ENCODE results near the gene C1QBP.

C1QBP gene

GRCh38 chr17:5438716-5439445 is at the start of gene C1QBP:
C1QBP (minus strand) TSS chr17:5439155; CDS start chr17:5439073, 82 bp downstream.
- Histone ChIP-seq H3K27ac (ENCODE audit: low read length) (peak within 1 kb of the TSS; percentile 91), H3K4me3 (ENCODE audit: low read depth in 1 of 2, low read length in 2 of 2) (peak within 1 kb of the TSS; percentile 55 to 84), H3K4me1 (ENCODE audit: insufficient read depth, low read length) (peaks cover 38% of the 10 kb centered on the region), H3K4me2 (ENCODE audit: insufficient read depth, low read length) (peak within 1 kb of the TSS; percentile 82), H3K27me3 (ENCODE audit: insufficient read depth, low read length, poor library complexity) (no peaks in the 10 kb centered on the region), H3K36me3 (ENCODE audit: insufficient read depth, low read length) (peaks cover 59% of the 10 kb centered on the region), H4K20me1 (ENCODE audit: insufficient read depth, low read length) (peaks cover 18% of the 10 kb centered on the region), H3K9me3 (ENCODE audit: insufficient read depth, low read length, severe bottlenecking) (no peaks in the 10 kb centered on the region), H3K9ac (ENCODE audit: low read depth, low read length) (peak within 1 kb of the TSS; percentile 82), H3K79me2 (ENCODE audit: insufficient read depth, low read length) (peaks cover 56% of the 10 kb centered on the region), H2AFZ (ENCODE audit: low read depth, low read length) (peak within 1 kb of the TSS; percentile 98)
- peak; percentile 89 for DNase-seq
- ATAC-seq (ENCODE audit: insufficient read depth, low read depth) = peak; percentile 90
- TF ChIP-seq CTCF (IDR thresholded peaks at IDR 0.05; ENCODE audit: borderline replicate concordance, extremely low read depth, low read length, poor library complexity, severe bottlenecking) (peak; percentile 92), EZH2 (IDR thresholded peaks at IDR 0.05; ENCODE audit: borderline replicate concordance, low read depth, low read length, severe bottlenecking) (no peak)

- no peak for ATAC-seq (ENCODE audit: insufficient read depth, low read depth)
- no peak overlapping the region for H3K4me3 ChIP-seq (ENCODE audit: low read depth in 1 of 2, low read length in 2 of 2)
- H3K9me3 ChIP-seq (ENCODE audit: insufficient read depth, low read length, severe bottlenecking) = no peaks in the 10 kb centered on the region
- no peak overlapping the region for H3K27ac ChIP-seq (ENCODE audit: low read length)
- no peak overlapping the region for H3K9ac ChIP-seq (ENCODE audit: low read depth, low read length)
- peaks cover 54% of the 10 kb centered on the region for H3K79me2 ChIP-seq (ENCODE audit: insufficient read depth, low read length)
- H3K4me2 ChIP-seq (ENCODE audit: insufficient read depth, low read length) = no peak overlapping the region
- TF ChIP-seq CTCF (IDR thresholded peaks at IDR 0.05; ENCODE audit: borderline replicate concordance, extremely low read depth, low read length, poor library complexity, severe bottlenecking) (no peak), EZH2 (IDR thresholded peaks at IDR 0.05; ENCODE audit: borderline replicate concordance, low read depth, low read length, severe bottlenecking) (no peak)
- H2AFZ ChIP-seq (ENCODE audit: low read depth, low read length) = no peak overlapping the region
- H4K20me1 ChIP-seq (ENCODE audit: insufficient read depth, low read length) = peaks cover 42% of the 10 kb centered on the region
- DNase-seq = no peak
- H3K27me3 ChIP-seq (ENCODE audit: insufficient read depth, low read length, poor library complexity) = no peaks in the 10 kb centered on the region
- H3K36me3 ChIP-seq (ENCODE audit: insufficient read depth, low read length) = peaks cover 48% of the 10 kb centered on the region
- H3K4me1 ChIP-seq (ENCODE audit: insufficient read depth, low read length) = peaks cover 38% of the 10 kb centered on the region
Observed at GRCh38 chr17:5488752-5489151, 49.8 kb upstream of the C1QBP start.

- peak within 1 kb of the TSS; percentile 97 for H3K4me2 ChIP-seq (ENCODE audit: insufficient read depth, low read length)
- peak within 1 kb of the TSS; percentile 99 for H3K27ac ChIP-seq (ENCODE audit: low read length)
- no peaks in the 10 kb centered on the region for H3K9me3 ChIP-seq (ENCODE audit: insufficient read depth, low read length, severe bottlenecking)
- ATAC-seq (ENCODE audit: insufficient read depth, low read depth) = peak; percentile 94
- peak within 1 kb of the TSS; percentile 98 for H2AFZ ChIP-seq (ENCODE audit: low read depth, low read length)
- H3K27me3 ChIP-seq (ENCODE audit: insufficient read depth, low read length, poor library complexity) = no peaks in the 10 kb centered on the region
- peak within 1 kb of the TSS; percentile 91 to 92 for H3K4me3 ChIP-seq (ENCODE audit: low read depth in 1 of 2, low read length in 2 of 2)
- H4K20me1 ChIP-seq (ENCODE audit: insufficient read depth, low read length) = peaks cover 43% of the 10 kb centered on the region
- peak; percentile 99 for DNase-seq
- H3K9ac ChIP-seq (ENCODE audit: low read depth, low read length) = peak within 1 kb of the TSS; percentile 93
- peaks cover 74% of the 10 kb centered on the region for H3K79me2 ChIP-seq (ENCODE audit: insufficient read depth, low read length)
- TF ChIP-seq EZH2 (IDR thresholded peaks at IDR 0.05; ENCODE audit: borderline replicate concordance, low read depth, low read length, severe bottlenecking) = no peak
- no peak for TF ChIP-seq CTCF (IDR thresholded peaks at IDR 0.05; ENCODE audit: borderline replicate concordance, extremely low read depth, low read length, poor library complexity, severe bottlenecking)
- H3K4me1 ChIP-seq (ENCODE audit: insufficient read depth, low read length) = peaks cover 46% of the 10 kb centered on the region
- peaks cover 68% of the 10 kb centered on the region for H3K36me3 ChIP-seq (ENCODE audit: insufficient read depth, low read length)
Observed at GRCh38 chr17:5486206-5487124, 47.5 kb upstream of the C1QBP start, which contains the start of gene MIS12. MIS12 (plus strand) TSS chr17:5486566; CDS start chr17:5488863, 2,297 bp downstream.
